IPS-18c (cell line): Measurements from ENCODE around the gene EHBP1.

Experiments
- H3K4me3 ChIP-seq: 2 replicates; pipeline ENCODE4 v1.7.0; 2013; ENCODE audit warnings: low read depth, mild to moderate bottlenecking, low read length, moderate library complexity; ENCODE audit not compliant: insufficient read depth
- H3K9me3 ChIP-seq: one replicate; pipeline ENCODE4 v1.6.1; 2013; ENCODE audit warnings: mild to moderate bottlenecking, low read length, moderate library complexity; ENCODE audit not compliant: control insufficient read depth, insufficient read depth

The EHBP1 gene

GRCh38 chr2:62938126-62938525, 232.6 kb downstream of the EHBP1 start:
- Histone ChIP-seq H3K9me3 (no peaks in the 10 kb centered on the region), H3K4me3 (no peak overlapping the region)

GRCh38 chr2:62939735-62940491, 234.4 kb downstream of the EHBP1 start:
- no peaks in the 10 kb centered on the region for H3K9me3 ChIP-seq

GRCh38 chr2:62940697-62941096, 235.2 kb downstream of the EHBP1 start:
- H3K9me3 ChIP-seq = no peaks in the 10 kb centered on the region

More at GRCh38 chr2:62939735-62940491, 234.4 kb downstream of the EHBP1 start:
- no peak overlapping the region for H3K4me3 ChIP-seq

GRCh38 chr2:62941413-62941812, 235.9 kb downstream of the EHBP1 start:
- Histone ChIP-seq H3K4me3 (no peak overlapping the region), H3K9me3 (no peaks in the 10 kb centered on the region)

More at GRCh38 chr2:62940697-62941096, 235.2 kb downstream of the EHBP1 start:
- no peak overlapping the region for H3K4me3 ChIP-seq

- no peaks in the 10 kb centered on the region for H3K9me3 ChIP-seq
- H3K4me3 ChIP-seq = no peak overlapping the region
Measured at GRCh38 chr2:62944362-62944761, 238.8 kb downstream of the EHBP1 start.

- no peaks in the 10 kb centered on the region for H3K9me3 ChIP-seq
- H3K4me3 ChIP-seq = no peak overlapping the region
Measured at GRCh38 chr2:62947403-62947802, 241.9 kb downstream of the EHBP1 start.

- Histone ChIP-seq H3K9me3 (no peaks in the 10 kb centered on the region), H3K4me3 (no peak overlapping the region)
Measured at GRCh38 chr2:62956651-62957050, 251.1 kb downstream of the EHBP1 start.

GRCh38 chr2:62958206-62958605, 252.7 kb downstream of the EHBP1 start:
- Histone ChIP-seq H3K4me3 (no peak overlapping the region), H3K9me3 (no peaks in the 10 kb centered on the region)

GRCh38 chr2:62964050-62964449, 258.5 kb downstream of the EHBP1 start:
- H3K4me3 ChIP-seq = no peak overlapping the region
- H3K9me3 ChIP-seq = no peaks in the 10 kb centered on the region

GRCh38 chr2:62964671-62965070, 259.2 kb downstream of the EHBP1 start:
- Histone ChIP-seq H3K4me3 (no peak overlapping the region), H3K9me3 (no peaks in the 10 kb centered on the region)

- Histone ChIP-seq H3K4me3 (no peak overlapping the region), H3K9me3 (no peaks in the 10 kb centered on the region)
Measured at GRCh38 chr2:62966991-62967390, 261.5 kb downstream of the EHBP1 start.

GRCh38 chr2:62968168-62968567, 262.7 kb downstream of the EHBP1 start:
- H3K9me3 ChIP-seq = no peaks in the 10 kb centered on the region
- no peak overlapping the region for H3K4me3 ChIP-seq

- H3K9me3 ChIP-seq = no peaks in the 10 kb centered on the region
- no peak overlapping the region for H3K4me3 ChIP-seq
Measured at GRCh38 chr2:62968668-62969067, 263.2 kb downstream of the EHBP1 start.

- no peaks in the 10 kb centered on the region for H3K9me3 ChIP-seq
Measured at GRCh38 chr2:62971936-62972335, 266.4 kb downstream of the EHBP1 start.

GRCh38 chr2:62972601-62973000, 267.1 kb downstream of the EHBP1 start:
- no peaks in the 10 kb centered on the region for H3K9me3 ChIP-seq
- H3K4me3 ChIP-seq = no peak overlapping the region

More at GRCh38 chr2:62971936-62972335, 266.4 kb downstream of the EHBP1 start:
- no peak overlapping the region for H3K4me3 ChIP-seq

GRCh38 chr2:62974999-62975398, 269.5 kb downstream of the EHBP1 start:
- no peak overlapping the region for H3K4me3 ChIP-seq
- H3K9me3 ChIP-seq = no peaks in the 10 kb centered on the region

- Histone ChIP-seq H3K4me3 (no peak overlapping the region), H3K9me3 (no peaks in the 10 kb centered on the region)
Measured at GRCh38 chr2:62991605-62992004, 286.1 kb downstream of the EHBP1 start.

- H3K9me3 ChIP-seq = no peaks in the 10 kb centered on the region
- H3K4me3 ChIP-seq = no peak overlapping the region
Measured at GRCh38 chr2:62992561-62992960, 287.0 kb downstream of the EHBP1 start.

- no peak overlapping the region for H3K4me3 ChIP-seq
- no peaks in the 10 kb centered on the region for H3K9me3 ChIP-seq
Measured at GRCh38 chr2:62994206-62994605, 288.7 kb downstream of the EHBP1 start.
